ENCODE measurements around the gene SIGLEC11.
"Not testable (repeated sequence)": the region's sequence is repeated elsewhere in the genome, so short reads cannot be mapped to it uniquely, and the experiment has no call there.

The SIGLEC11 gene

GRCh38 chr19:49924881-49925210, 36.1 kb downstream of the SIGLEC11 start:
- not testable (repeated sequence) for DNase-seq

- DNase-seq = no peak
Observed at GRCh38 chr19:49924004-49924880, 36.7 kb downstream of the SIGLEC11 start.

- no peak for DNase-seq
Observed at GRCh38 chr19:49923055-49924003, 37.6 kb downstream of the SIGLEC11 start.

GRCh38 chr19:49921871-49922795, 38.8 kb downstream of the SIGLEC11 start:
- DNase-seq = no peak

GRCh38 chr19:49920624-49921363, 40.2 kb downstream of the SIGLEC11 start:
- DNase-seq = no peak

GRCh38 chr19:49918089-49918488, 42.9 kb downstream of the SIGLEC11 start:
- no peak for DNase-seq

GRCh38 chr19:49916839-49917733, 43.9 kb downstream of the SIGLEC11 start:
- DNase-seq = no peak

GRCh38 chr19:49915271-49915670, 45.7 kb downstream of the SIGLEC11 start:
- no peak for DNase-seq

GRCh38 chr19:49913720-49914119, 47.3 kb downstream of the SIGLEC11 start:
- no peak for DNase-seq

GRCh38 chr19:49912965-49913685, 47.8 kb downstream of the SIGLEC11 start:
- DNase-seq = no peak

- no peak for DNase-seq
Observed at GRCh38 chr19:49911381-49912145, 49.4 kb downstream of the SIGLEC11 start.

GRCh38 chr19:49910179-49910578, 50.8 kb downstream of the SIGLEC11 start:
- DNase-seq = no peak

GRCh38 chr19:49908480-49909420, 52.2 kb downstream of the SIGLEC11 start:
- DNase-seq = no peak

GRCh38 chr19:49907745-49908446, 53.1 kb downstream of the SIGLEC11 start:
- no peak for DNase-seq

- DNase-seq = no peak
Observed at GRCh38 chr19:49906879-49907564, 54.0 kb downstream of the SIGLEC11 start.

- DNase-seq = no peak
Observed at GRCh38 chr19:49904136-49904535, 56.8 kb downstream of the SIGLEC11 start.

Data from stimulated activated naive CD4-positive, alpha-beta T cell (primary cell).